BLaER1 (cell line): ENCODE measurements around the gene KRT35.

ENCODE experiments used
- H3K27ac ChIP-seq: shearing (Covaris generic); formaldehyde crosslinking; 2 replicates; pipeline ENCODE4 v1.8.1; 2022
- H3K27me3 ChIP-seq: shearing (Covaris generic); formaldehyde crosslinking; 2 replicates; pipeline ENCODE4 v1.8.1; 2022
- H3K36me3 ChIP-seq: shearing (Covaris generic); formaldehyde crosslinking; 2 replicates; pipeline ENCODE4 v1.8.1; 2022
- H3K4me1 ChIP-seq: shearing (Covaris generic); formaldehyde crosslinking; 2 replicates; pipeline ENCODE4 v1.8.1; 2022
- H3K4me2 ChIP-seq: shearing (Covaris generic); formaldehyde crosslinking; 2 replicates; pipeline ENCODE4 v1.8.1; 2022
- H3K4me3 ChIP-seq: shearing (Covaris generic); formaldehyde crosslinking; 2 replicates; pipeline ENCODE4 v1.8.1; 2022
- H3K9ac ChIP-seq: shearing (Covaris generic); formaldehyde crosslinking; 2 replicates; pipeline ENCODE4 v1.8.1; 2022
- H3K9me3 ChIP-seq: shearing (Covaris generic); formaldehyde crosslinking; 2 replicates; pipeline ENCODE4 v1.8.1; 2022
- H4K20me1 ChIP-seq: shearing (Covaris generic); formaldehyde crosslinking; 2 replicates; pipeline ENCODE4 v1.8.1; 2022
- Cebpa-rat ChIP-seq: shearing (Covaris generic); IDR thresholded peaks from 2 replicates; pipeline ENCODE4 v1.8.1; 2022

The KRT35 gene

GRCh38 chr17:41428591-41429291, 52.2 kb downstream of the KRT35 start:
- no peaks in the 10 kb centered on the region for H4K20me1 ChIP-seq
- TF ChIP-seq Cebpa-rat, result no peak
- no peaks in the 10 kb centered on the region for H3K4me1 ChIP-seq
- no peak overlapping the region for H3K9ac ChIP-seq
- H3K9me3 ChIP-seq, result no peaks in the 10 kb centered on the region
- no peak overlapping the region for H3K4me3 ChIP-seq
- H3K27ac ChIP-seq, result no peak overlapping the region
- H3K4me2 ChIP-seq, result no peak overlapping the region
- H3K27me3 ChIP-seq, result no peaks in the 10 kb centered on the region
- no peaks in the 10 kb centered on the region for H3K36me3 ChIP-seq
